GM12878 (cell line): Measurements from ENCODE around the gene UNC50.

Source experiments
- CREM ChIP-seq: IDR thresholded peaks from 2 replicates; pipeline ENCODE4 v1.6.1; 2014; ENCODE audit warnings: antibody characterized with exemption, low read depth
- EZH2 ChIP-seq: IDR thresholded peaks from 2 replicates; pipeline ENCODE4 v1.6.1; 2012; ENCODE audit warnings: low read depth, mild to moderate bottlenecking, control low read depth, inconsistent platforms, low read length, borderline replicate concordance; ENCODE audit not compliant: control insufficient read depth
- FOXM1 ChIP-seq: IDR thresholded peaks from 2 replicates; pipeline ENCODE4 v1.6.1; 2012; ENCODE audit warnings: low read depth, mild to moderate bottlenecking, inconsistent platforms, low read length, moderate library complexity
- IKZF1 ChIP-seq: fragments of 450-650 bp; conservative IDR thresholded peaks from 2 replicates; pipeline ENCODE4 v1.6.1; 2017; ENCODE audit warnings: antibody characterized with exemption, mild to moderate bottlenecking
- JUNB ChIP-seq: IDR thresholded peaks from 2 replicates; pipeline ENCODE4 v1.6.1; 2016; ENCODE audit warnings: antibody characterized with exemption, mild to moderate bottlenecking
- MYB ChIP-seq: fragments of 150-350 bp; IDR thresholded peaks from 2 replicates; pipeline ENCODE4 v1.6.1; 2014; ENCODE audit warnings: mild to moderate bottlenecking, low read depth, low read length, borderline replicate concordance
- POLR2AphosphoS5 ChIP-seq: IDR thresholded peaks from 2 replicates; pipeline ENCODE4 v1.6.1; 2011; ENCODE audit warnings: mild to moderate bottlenecking, low read length, inconsistent platforms
- RCOR1 ChIP-seq: conservative IDR thresholded peaks from 2 replicates; pipeline ENCODE4 v1.6.1; 2012; ENCODE audit warnings: low read depth, low read length, improper control_type of control experiment
- TAF1 ChIP-seq: IDR thresholded peaks from 2 replicates; pipeline ENCODE4 v1.6.1; 2011; ENCODE audit warnings: mild to moderate bottlenecking, low read depth, low read length, borderline replicate concordance
- ZNF207 ChIP-seq: fragments of 450-650 bp; IDR thresholded peaks from 2 replicates; pipeline ENCODE4 v1.6.1; 2014; ENCODE audit warnings: antibody characterized with exemption, mild to moderate bottlenecking, borderline replicate concordance
- TF ChIP-seq, protein P1 (sequence below): IDR thresholded peaks from 2 replicates; pipeline ENCODE4 v1.6.1; 2011; ENCODE audit warnings: low read depth, low read length, improper control_type of control experiment, borderline replicate concordance
- TF ChIP-seq, protein P2 (sequence below), 3 experiments: IDR thresholded peaks in 2 of 3; conservative IDR thresholded peaks in 1 of 3; 2 replicates each; pipeline ENCODE4 v1.5.1; 2011; ENCODE audit warnings: low read depth in 3 of 3, low read length in 3 of 3, mild to moderate bottlenecking in 3 of 3, control low read depth in 2 of 3, moderate library complexity in 2 of 3, inconsistent platforms in 1 of 3, mixed read lengths in 1 of 3; ENCODE audit not compliant: control insufficient read depth in 2 of 3, insufficient read depth in 1 of 3; ENCODE audit errors: extremely low read depth in 1 of 3
- TF ChIP-seq, protein P3 (sequence below): fragments of 450-650 bp; IDR thresholded peaks from 2 replicates; pipeline ENCODE4 v1.6.1; 2017; ENCODE audit warnings: mild to moderate bottlenecking

DNA sequence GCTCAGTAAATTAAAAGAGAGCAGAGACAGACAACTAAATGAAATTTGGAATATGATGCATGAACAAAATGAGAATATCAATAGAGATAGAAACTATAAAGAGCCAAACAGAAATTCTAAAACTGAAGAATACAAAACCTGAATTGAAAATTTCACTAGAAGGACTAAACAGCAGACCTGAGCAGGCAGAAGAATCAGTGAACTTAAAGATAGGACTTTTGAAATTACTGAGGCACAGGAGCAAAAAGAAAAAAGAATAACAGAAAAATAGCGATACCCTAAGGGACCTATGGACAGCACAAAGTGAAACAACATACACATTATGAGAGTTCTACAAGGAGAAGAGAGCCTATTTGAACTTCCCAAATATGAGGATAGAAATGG lies 41.6 kb downstream of the UNC50 start:
- TF ChIP-seq FOXM1, result no peak
- no peak for TF ChIP-seq ZNF207
- TF ChIP-seq, protein P1, sequence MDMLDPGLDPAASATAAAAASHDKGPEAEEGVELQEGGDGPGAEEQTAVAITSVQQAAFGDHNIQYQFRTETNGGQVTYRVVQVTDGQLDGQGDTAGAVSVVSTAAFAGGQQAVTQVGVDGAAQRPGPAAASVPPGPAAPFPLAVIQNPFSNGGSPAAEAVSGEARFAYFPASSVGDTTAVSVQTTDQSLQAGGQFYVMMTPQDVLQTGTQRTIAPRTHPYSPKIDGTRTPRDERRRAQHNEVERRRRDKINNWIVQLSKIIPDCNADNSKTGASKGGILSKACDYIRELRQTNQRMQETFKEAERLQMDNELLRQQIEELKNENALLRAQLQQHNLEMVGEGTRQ, result no peak
- TF ChIP-seq, protein P2, sequence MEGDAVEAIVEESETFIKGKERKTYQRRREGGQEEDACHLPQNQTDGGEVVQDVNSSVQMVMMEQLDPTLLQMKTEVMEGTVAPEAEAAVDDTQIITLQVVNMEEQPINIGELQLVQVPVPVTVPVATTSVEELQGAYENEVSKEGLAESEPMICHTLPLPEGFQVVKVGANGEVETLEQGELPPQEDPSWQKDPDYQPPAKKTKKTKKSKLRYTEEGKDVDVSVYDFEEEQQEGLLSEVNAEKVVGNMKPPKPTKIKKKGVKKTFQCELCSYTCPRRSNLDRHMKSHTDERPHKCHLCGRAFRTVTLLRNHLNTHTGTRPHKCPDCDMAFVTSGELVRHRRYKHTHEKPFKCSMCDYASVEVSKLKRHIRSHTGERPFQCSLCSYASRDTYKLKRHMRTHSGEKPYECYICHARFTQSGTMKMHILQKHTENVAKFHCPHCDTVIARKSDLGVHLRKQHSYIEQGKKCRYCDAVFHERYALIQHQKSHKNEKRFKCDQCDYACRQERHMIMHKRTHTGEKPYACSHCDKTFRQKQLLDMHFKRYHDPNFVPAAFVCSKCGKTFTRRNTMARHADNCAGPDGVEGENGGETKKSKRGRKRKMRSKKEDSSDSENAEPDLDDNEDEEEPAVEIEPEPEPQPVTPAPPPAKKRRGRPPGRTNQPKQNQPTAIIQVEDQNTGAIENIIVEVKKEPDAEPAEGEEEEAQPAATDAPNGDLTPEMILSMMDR (IDR thresholded peaks at IDR 0.05 in 2 of 3, conservative IDR thresholded peaks at IDR 0.05 in 1 of 3; ENCODE audit: control insufficient read depth in 2 of 3, extremely low read depth in 1 of 3, insufficient read depth in 1 of 3, low read depth in 3 of 3, low read length in 3 of 3), result no peak
- TF ChIP-seq CREM, result no peak
- no peak for TF ChIP-seq IKZF1
- no peak for TF ChIP-seq POLR2AphosphoS5
- no peak for TF ChIP-seq EZH2
- TF ChIP-seq, protein P3, sequence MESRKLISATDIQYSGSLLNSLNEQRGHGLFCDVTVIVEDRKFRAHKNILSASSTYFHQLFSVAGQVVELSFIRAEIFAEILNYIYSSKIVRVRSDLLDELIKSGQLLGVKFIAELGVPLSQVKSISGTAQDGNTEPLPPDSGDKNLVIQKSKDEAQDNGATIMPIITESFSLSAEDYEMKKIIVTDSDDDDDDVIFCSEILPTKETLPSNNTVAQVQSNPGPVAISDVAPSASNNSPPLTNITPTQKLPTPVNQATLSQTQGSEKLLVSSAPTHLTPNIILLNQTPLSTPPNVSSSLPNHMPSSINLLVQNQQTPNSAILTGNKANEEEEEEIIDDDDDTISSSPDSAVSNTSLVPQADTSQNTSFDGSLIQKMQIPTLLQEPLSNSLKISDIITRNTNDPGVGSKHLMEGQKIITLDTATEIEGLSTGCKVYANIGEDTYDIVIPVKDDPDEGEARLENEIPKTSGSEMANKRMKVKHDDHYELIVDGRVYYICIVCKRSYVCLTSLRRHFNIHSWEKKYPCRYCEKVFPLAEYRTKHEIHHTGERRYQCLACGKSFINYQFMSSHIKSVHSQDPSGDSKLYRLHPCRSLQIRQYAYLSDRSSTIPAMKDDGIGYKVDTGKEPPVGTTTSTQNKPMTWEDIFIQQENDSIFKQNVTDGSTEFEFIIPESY, result no peak
- TF ChIP-seq JUNB, result no peak
- no peak for TF ChIP-seq RCOR1
- no peak for TF ChIP-seq MYB
- TF ChIP-seq TAF1, result no peak
